Dendritic cell treated with granulocyte-macrophage colony-stimulating factor and Interleukin-4, amounts not matched to agents 40 ng/mL and 50 ng/mL, for 4 days (primary cell): Measurements from ENCODE around the gene C1orf226.

ENCODE experiments used
- H3K27ac Mint-ChIP-seq: one replicate; pipeline ENCODE4 v1.8.0; 2022; ENCODE audit warnings: mild to moderate bottlenecking, mixed read lengths
- H3K27me3 Mint-ChIP-seq: one replicate; pipeline ENCODE4 v1.8.0; 2022; ENCODE audit warnings: mild to moderate bottlenecking, mixed read lengths
- H3K36me3 Mint-ChIP-seq: one replicate; pipeline ENCODE4 v1.8.0; 2022; ENCODE audit warnings: low read depth, mixed read lengths
- H3K4me1 Mint-ChIP-seq: one replicate; pipeline ENCODE4 v1.8.0; 2022; ENCODE audit warnings: low read depth, mixed read lengths
- H3K4me3 Mint-ChIP-seq: one replicate; pipeline ENCODE4 v1.8.0; 2022; ENCODE audit warnings: mild to moderate bottlenecking, moderate library complexity, mixed read lengths
- H3K9me3 Mint-ChIP-seq: one replicate; pipeline ENCODE4 v1.8.0; 2022; ENCODE audit warnings: mixed read lengths
- intact Hi-C: fragments of 100-400 bp; cut with micrococcal nuclease; formaldehyde crosslinking; loops from one replicate; pipeline ENCODE4 v1.15.0; 2022

The C1orf226 gene

DNA sequence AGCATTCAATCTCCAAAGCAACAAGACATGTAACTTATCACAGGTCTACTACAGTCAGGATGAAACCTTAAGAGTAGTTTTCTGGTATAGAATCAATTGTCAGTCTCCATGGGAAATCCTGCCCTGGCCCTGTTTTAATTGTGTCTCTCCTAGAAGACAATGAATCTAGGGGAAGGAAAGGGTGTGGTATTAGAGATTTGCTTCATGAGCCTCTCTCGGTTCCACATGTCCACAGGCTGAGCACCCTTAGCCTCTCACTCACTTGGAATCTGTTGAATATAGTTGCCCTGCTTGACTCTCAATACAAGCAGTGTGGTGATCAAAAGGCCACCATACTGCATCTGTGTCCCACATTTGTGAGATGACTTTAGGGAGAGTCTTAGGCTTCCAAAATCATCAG is 22.6 kb upstream of the C1orf226 start:
- no peak overlapping the region for H3K27ac Mint-ChIP-seq
- no peak overlapping the region for H3K4me3 Mint-ChIP-seq
- H3K27me3 Mint-ChIP-seq = no peaks in the 10 kb centered on the region
- no peaks in the 10 kb centered on the region for H3K9me3 Mint-ChIP-seq
- no peaks in the 10 kb centered on the region for H3K36me3 Mint-ChIP-seq
- intact Hi-C loops = loop anchor here (10.0 kb wide), 1 partner anchor 276 kb away; the partner anchor contains the start of gene DDR2
- H3K4me1 Mint-ChIP-seq = peaks cover 9% of the 10 kb centered on the region

- H3K27ac Mint-ChIP-seq = no peak overlapping the region
Measured at GRCh38 chr1:162359523-162360236, 21.8 kb upstream of the C1orf226 start.

DNA sequence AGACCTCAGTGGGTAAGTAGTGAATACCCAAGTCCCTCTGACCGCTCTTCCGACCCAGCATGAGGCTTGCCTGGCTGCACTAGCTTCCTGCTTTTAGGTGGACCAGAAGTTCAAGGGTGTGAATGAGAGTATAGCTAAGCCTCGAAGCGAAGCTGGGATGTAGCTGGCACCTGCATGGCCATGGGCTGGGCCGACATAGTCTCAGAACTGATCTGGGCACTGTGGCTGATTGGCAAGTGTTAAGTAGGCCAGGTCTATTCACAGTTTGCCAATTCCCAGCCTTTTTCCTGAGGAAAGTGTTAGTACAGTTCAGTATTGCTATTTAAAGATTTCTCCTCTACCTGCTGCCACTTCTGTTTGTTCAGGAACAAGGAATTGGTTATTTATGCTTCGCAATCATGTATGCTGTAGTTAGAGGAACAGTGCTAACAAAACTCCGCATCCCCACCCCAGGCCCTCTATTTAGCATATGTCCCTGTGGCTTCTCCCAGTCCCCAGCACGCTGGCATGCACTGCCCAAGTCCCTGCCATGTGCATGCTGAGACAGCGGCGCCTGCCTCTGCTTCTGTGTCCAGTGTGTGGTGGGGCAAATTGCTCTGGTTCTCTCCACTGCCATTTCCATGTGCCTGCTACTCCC is 21.2 kb upstream of the C1orf226 start:
- Mint-ChIP-seq H3K27ac (no peak overlapping the region), H3K4me1 (no peaks in the 10 kb centered on the region), H3K4me3 (no peak overlapping the region), H3K36me3 (no peaks in the 10 kb centered on the region), H3K27me3 (peaks cover 2% of the 10 kb centered on the region), H3K9me3 (no peaks in the 10 kb centered on the region)
- intact Hi-C loops = no loop called here

More at GRCh38 chr1:162359523-162360236, 21.8 kb upstream of the C1orf226 start:
- Mint-ChIP-seq H3K27me3 (no peaks in the 10 kb centered on the region), H3K4me3 (no peak overlapping the region), H3K36me3 (no peaks in the 10 kb centered on the region), H3K4me1 (peaks cover 1% of the 10 kb centered on the region), H3K9me3 (no peaks in the 10 kb centered on the region)
- intact Hi-C loops = loop anchor here (10.0 kb wide), 1 partner anchor 275 kb away; the partner anchor contains the start of gene DDR2

DNA sequence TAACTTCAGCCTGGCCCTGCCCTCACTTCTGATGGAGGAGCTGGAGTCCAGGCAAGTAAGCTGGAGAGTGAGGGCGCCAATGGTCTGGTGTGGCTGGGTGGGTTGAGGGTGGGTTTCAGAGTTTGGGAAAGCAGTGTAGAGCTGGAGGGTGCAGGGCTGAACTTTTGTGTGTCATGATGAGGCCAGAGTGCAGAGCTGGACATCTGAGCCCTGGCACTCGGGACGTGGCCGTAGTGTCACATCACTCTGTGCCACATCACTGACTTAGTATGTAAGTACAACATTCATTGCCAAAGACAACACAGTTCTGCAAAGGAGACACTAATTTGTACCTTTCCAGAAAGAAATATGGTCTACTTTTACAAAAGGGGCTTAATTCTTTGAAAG is 20.7 kb upstream of the C1orf226 start:
- Mint-ChIP-seq H3K27ac (no peak overlapping the region), H3K4me1 (no peaks in the 10 kb centered on the region), H3K4me3 (no peak overlapping the region), H3K27me3 (peaks cover 3% of the 10 kb centered on the region), H3K9me3 (no peaks in the 10 kb centered on the region), H3K36me3 (no peaks in the 10 kb centered on the region)
- intact Hi-C loops = no loop called here

GRCh38 chr1:162361349-162361748 is 20.2 kb upstream of the C1orf226 start:
- Mint-ChIP-seq H3K4me3 (no peak overlapping the region), H3K9me3 (no peaks in the 10 kb centered on the region), H3K4me1 (no peaks in the 10 kb centered on the region), H3K36me3 (no peaks in the 10 kb centered on the region), H3K27ac (no peak overlapping the region), H3K27me3 (peaks cover 3% of the 10 kb centered on the region)
- intact Hi-C loops = no loop called here

DNA sequence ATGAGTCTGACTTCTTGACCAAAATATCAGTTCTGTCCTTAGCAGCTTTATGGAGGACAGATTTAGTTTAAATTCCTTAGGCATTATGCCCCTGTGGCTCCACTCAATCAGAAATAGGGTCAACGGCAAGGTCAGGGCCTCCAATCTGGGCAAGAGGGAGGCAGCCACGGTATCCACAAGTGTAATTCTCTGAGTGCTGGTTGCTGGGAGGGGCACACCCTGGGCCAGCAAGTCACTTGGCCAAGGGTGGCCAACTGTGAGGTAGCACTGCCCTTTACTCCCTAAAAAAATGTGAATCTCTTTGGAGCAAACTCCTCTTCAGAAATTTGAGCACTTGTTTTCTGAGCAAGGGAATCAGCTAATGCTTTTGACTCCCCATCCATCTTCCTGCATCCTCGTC is 17.7 kb upstream of the C1orf226 start:
- Mint-ChIP-seq H3K27ac (no peak overlapping the region), H3K36me3 (no peaks in the 10 kb centered on the region), H3K4me1 (no peaks in the 10 kb centered on the region), H3K9me3 (no peaks in the 10 kb centered on the region), H3K27me3 (peaks cover 3% of the 10 kb centered on the region), H3K4me3 (no peak overlapping the region)
- intact Hi-C loops = no loop called here

DNA sequence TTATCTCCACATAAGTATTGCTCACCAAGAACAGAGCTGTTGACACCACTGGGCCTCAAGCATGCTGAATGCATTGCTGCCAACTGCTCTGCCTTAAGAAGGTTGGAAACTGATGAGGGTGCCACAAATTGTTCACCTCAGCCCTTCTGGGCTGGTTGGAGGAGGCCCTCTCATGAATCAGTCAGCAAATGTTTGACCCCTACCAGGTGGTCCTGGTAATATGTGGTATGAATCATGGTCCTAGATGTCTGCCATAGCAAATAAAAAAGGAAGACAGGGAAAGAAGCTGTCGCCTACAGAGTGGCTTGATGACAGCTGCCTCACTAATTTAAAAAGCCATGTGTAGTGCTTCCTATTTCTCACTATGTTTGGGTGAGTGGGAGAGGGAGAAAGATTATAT is 17.0 kb upstream of the C1orf226 start:
- no peaks in the 10 kb centered on the region for H3K4me1 Mint-ChIP-seq
- H3K36me3 Mint-ChIP-seq = no peaks in the 10 kb centered on the region
- H3K27ac Mint-ChIP-seq = no peak overlapping the region
- no peak overlapping the region for H3K4me3 Mint-ChIP-seq
- no peaks in the 10 kb centered on the region for H3K9me3 Mint-ChIP-seq
- H3K27me3 Mint-ChIP-seq = peaks cover 3% of the 10 kb centered on the region
- intact Hi-C loops = no loop called here

DNA sequence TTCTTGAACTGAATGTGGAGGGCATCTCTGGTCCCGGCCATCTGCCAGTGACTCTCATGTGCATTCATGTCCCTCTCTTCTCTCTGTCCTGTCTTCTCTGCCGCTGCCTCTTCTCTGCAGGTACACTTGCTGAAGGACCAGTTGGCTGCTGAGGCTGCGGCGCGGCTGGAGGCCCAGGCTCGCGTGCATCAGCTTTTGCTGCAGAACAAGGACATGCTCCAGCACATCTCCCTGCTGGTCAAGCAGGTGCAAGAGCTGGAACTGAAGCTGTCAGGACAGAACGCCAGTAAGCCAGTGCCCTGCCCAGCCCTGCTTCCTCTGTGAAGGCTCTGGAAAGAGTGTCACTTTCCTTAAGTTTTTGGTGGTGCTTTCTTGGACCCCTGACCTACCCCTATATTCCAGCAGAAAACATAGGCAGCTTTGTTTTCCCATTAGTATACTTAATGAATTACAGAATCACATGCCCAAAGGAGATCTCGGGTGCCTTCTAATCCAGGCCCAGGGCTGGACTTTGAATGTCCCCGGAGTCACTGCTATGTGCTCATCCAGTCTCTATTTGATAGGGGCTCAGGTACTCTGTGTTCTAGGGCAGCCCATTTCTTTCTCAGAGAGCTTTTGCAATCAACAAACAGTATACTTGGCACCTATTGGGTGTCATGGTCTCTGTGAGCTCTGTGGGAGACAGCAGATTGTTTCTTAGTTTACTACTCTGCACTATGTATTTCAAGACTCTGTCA is 16.1 kb upstream of the C1orf226 start:
- Mint-ChIP-seq H3K4me1 (no peaks in the 10 kb centered on the region), H3K9me3 (no peaks in the 10 kb centered on the region), H3K4me3 (no peak overlapping the region), H3K36me3 (no peaks in the 10 kb centered on the region), H3K27me3 (peaks cover 3% of the 10 kb centered on the region), H3K27ac (no peak overlapping the region)
- intact Hi-C loops = no loop called here

GRCh38 chr1:162366149-162366548 is 15.4 kb upstream of the C1orf226 start:
- no peaks in the 10 kb centered on the region for H3K36me3 Mint-ChIP-seq
- H3K9me3 Mint-ChIP-seq = no peaks in the 10 kb centered on the region
- no peaks in the 10 kb centered on the region for H3K4me1 Mint-ChIP-seq
- no peak overlapping the region for H3K4me3 Mint-ChIP-seq
- intact Hi-C loops = no loop called here
- H3K27ac Mint-ChIP-seq = no peak overlapping the region
- H3K27me3 Mint-ChIP-seq = peaks cover 3% of the 10 kb centered on the region

GRCh38 chr1:162366671-162367070 is 14.9 kb upstream of the C1orf226 start:
- Mint-ChIP-seq H3K9me3 (no peaks in the 10 kb centered on the region), H3K4me1 (no peaks in the 10 kb centered on the region), H3K27me3 (peaks cover 3% of the 10 kb centered on the region), H3K4me3 (no peak overlapping the region), H3K36me3 (no peaks in the 10 kb centered on the region), H3K27ac (no peak overlapping the region)
- intact Hi-C loops = no loop called here

GRCh38 chr1:162367073-162367472 is 14.5 kb upstream of the C1orf226 start:
- Mint-ChIP-seq H3K4me3 (no peak overlapping the region), H3K36me3 (no peaks in the 10 kb centered on the region), H3K27ac (no peak overlapping the region), H3K4me1 (no peaks in the 10 kb centered on the region), H3K9me3 (no peaks in the 10 kb centered on the region), H3K27me3 (peaks cover 3% of the 10 kb centered on the region)
- intact Hi-C loops = no loop called here

- intact Hi-C loops = no loop called here
- H3K9me3 Mint-ChIP-seq = no peaks in the 10 kb centered on the region
- H3K4me3 Mint-ChIP-seq = no peak overlapping the region
- H3K36me3 Mint-ChIP-seq = no peaks in the 10 kb centered on the region
- H3K27me3 Mint-ChIP-seq = peaks cover 3% of the 10 kb centered on the region
- H3K27ac Mint-ChIP-seq = no peak overlapping the region
- no peaks in the 10 kb centered on the region for H3K4me1 Mint-ChIP-seq
Measured at GRCh38 chr1:162367772-162368171, 13.8 kb upstream of the C1orf226 start.

DNA sequence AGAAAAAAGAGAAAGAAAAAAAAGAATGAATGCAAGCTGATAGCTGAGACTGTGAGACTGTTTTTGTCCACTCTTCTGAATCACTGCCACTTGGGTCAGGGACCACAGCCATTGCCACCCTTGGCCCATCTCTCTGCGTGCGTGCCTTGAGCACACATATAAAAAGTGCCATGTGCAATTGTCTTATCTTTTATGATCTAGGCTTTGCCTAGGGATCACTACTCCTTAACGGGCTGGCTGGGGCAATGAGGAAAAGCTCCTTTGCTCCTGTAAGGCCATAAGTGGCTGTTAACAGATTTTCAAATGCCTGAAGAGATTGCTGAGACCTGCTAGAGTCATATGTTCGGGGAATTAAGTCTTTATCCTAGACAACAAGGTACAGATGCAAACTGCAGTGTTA is 13.1 kb upstream of the C1orf226 start:
- Mint-ChIP-seq H3K36me3 (no peaks in the 10 kb centered on the region), H3K9me3 (no peaks in the 10 kb centered on the region), H3K27ac (no peak overlapping the region), H3K4me3 (no peak overlapping the region), H3K27me3 (peaks cover 3% of the 10 kb centered on the region), H3K4me1 (no peaks in the 10 kb centered on the region)
- intact Hi-C loops = no loop called here

DNA sequence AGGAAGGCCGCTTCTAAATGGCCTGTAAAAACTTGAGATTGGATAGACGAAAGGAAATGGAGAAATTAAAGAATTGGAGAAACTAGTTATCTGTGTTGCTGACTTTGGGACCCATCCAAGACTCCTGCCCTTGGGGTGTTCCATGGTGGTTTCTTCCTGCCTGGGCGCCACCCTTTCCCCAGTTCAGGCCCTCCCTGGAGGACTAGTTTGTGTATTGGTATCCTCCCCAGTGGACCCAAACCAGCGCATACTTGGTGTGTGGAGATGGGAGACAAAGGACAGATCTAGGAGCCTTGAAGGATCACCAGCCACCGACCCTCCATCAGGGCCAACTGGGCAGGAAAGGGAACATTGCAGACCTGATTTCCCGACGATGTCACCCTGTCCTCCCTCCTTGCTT is 12.0 kb upstream of the C1orf226 start:
- Mint-ChIP-seq H3K4me3 (no peak overlapping the region), H3K36me3 (no peaks in the 10 kb centered on the region), H3K27me3 (peaks cover 3% of the 10 kb centered on the region), H3K9me3 (no peaks in the 10 kb centered on the region), H3K4me1 (no peaks in the 10 kb centered on the region), H3K27ac (no peak overlapping the region)
- intact Hi-C loops = no loop called here
